Uterus (tissue), 2 donors: ENCODE results near the gene MFRP.

Experiments
- CTCF ChIP-seq, 4 experiments: fragments of 200-600 bp in 2 of 4; fragments of 450-650 bp in 2 of 4; sonication (generic) in 2 of 4; IDR thresholded peaks; one replicate each; pipeline ENCODE4 v1.5.1; 2016 to 2019; ENCODE audit warnings: antibody characterized with exemption in 4 of 4, mild to moderate bottlenecking in 2 of 4, moderate library complexity in 1 of 4
- POLR2A ChIP-seq, 2 donors: fragments of 450-650 bp; IDR thresholded peaks; one replicate each; pipeline ENCODE4 v1.6.1; 2016; ENCODE audit warnings: antibody characterized with exemption in 2 of 2, mild to moderate bottlenecking in 1 of 2, moderate library complexity in 1 of 2

GRCh38 chr11:119346605-119347004 lies at the start of gene MFRP:
- TF ChIP-seq CTCF (IDR thresholded peaks at IDR 0.05) (no peak), POLR2A (IDR thresholded peaks at IDR 0.05) (no peak)
